Fibroblast of peridontal ligament (primary cell): Measurements from ENCODE around the gene NDUFAF4.
"Not testable (repeated sequence)": the region's sequence is repeated elsewhere in the genome, so short reads cannot be mapped to it uniquely, and the experiment has no call there.

Experiments used
- DNase-seq: peaks from one replicate; pipeline ENCODE4 v3.0.0-alpha.2; 2010; ENCODE audit errors: extremely low read depth

NDUFAF4 gene

DNA sequence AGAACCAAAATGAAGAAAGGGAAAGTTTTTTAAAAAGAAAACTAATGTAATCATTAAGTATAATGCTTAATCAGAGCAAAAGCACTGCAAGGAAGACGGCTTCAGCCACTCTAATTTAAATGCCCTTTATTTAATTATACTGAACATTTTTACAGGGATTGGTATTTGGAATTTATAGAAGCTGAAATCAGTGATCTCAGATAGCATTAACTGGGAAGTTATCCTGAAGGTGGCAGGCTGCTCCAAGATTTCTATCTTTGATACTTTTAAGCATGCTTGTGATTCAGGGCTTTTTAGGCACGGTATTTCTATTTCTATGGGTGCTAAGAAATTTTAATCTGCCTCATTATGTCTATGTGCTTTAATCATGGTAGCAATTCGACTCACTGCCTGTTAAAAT lies 1.3 kb upstream of the NDUFAF4 start:
- peak; percentile 76 for DNase-seq

- DNase-seq: peak; percentile 56
Measured at GRCh38 chr6:96898241-96898851, 655 bp upstream of the NDUFAF4 start.

DNA sequence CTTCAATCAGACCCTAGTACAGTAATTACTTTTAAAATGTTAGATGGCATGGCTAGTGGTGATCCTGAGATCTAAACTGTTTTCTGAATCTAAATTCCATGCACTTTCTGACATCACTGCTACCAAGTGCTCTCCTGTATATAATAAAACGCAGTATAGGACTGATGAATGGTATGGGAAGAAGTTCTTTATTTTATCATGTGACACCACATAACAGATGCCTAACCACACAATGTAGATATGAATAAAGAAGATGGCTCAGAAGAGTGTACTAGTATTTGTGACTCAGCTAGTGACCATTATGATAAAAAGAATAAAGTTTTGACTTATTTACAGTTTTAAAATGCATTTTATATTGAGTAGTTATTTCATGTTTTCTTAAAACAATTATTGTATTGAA lies 8.5 kb downstream of the NDUFAF4 start:
- DNase-seq: no peak

DNA sequence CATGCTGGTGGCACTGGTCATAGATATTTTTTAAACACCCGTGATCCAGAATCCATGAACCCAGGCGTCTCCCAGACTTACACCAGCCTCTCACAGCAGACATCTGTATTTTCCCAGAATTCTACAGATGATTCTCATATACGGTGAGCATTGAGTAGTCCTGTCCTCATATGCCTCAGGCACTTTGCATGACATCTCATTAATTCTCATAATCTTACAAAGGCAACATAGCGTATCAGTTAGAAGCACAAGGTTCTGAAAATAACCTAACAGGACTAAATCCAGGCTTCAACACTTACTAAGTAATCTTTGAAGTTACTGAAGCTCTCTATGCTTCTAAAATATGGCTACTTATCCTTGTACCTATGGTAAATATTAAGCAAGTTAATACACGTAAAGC lies 8.9 kb downstream of the NDUFAF4 start:
- DNase-seq: no peak

GRCh38 chr6:96886519-96886918 lies 11.2 kb downstream of the NDUFAF4 start:
- DNase-seq: no peak

- DNase-seq: not testable (repeated sequence)
Measured at GRCh38 chr6:96885187-96885631, 12.5 kb downstream of the NDUFAF4 start.

DNA sequence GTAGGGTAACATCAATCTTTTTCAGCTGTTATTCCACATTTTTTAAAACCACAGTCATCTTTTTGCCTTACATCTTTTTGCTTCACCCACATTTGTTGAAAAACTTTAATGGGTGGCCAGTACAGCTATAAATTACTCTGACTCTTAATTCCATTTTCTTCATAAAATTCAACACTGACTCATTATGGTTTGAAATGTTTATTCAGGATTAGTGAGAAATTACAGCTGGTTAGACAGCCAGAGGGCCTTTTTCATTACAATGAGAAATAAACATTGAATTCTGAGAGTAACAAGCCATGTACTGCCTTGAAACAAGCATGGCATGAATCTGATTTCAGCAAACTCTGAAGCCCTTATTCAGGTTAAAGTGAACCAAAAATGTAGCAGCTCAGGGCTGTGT lies 19.5 kb downstream of the NDUFAF4 start:
- no peak for DNase-seq

DNA sequence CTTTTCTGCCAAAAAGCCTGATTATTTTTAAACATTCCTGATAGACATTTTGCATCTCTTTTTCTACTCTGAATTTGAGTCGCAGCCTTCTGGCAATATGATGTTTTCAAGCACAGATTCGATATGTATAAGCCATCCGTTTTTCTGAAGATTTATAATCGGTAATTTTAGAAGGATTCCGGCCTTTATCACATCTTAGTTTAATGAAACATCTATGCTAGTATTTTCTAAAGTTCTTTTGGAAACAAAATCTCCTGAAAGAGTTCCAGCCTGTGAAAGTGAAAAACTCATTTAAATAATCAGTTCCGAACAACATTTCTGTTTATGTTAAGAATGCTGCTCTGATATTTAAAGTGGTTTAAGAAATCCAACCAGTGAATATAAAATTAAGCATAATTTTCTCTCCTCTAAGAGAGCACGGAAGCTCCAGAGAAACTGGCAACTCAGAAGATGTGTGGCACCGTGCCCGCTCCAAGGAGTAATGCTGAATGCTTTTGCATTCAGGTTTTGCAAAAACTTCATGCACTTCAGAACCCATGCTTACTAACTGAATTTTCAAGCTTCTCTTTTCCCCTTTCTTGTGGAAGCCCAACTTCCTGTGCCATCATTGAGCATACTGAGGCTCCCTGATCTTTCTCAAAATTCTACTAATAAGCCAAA lies 20.7 kb downstream of the NDUFAF4 start:
- DNase-seq: no peak

GRCh38 chr6:96872976-96873375 lies 24.7 kb downstream of the NDUFAF4 start:
- no peak for DNase-seq

GRCh38 chr6:96865055-96865405 lies 32.7 kb downstream of the NDUFAF4 start:
- DNase-seq: no peak

DNA sequence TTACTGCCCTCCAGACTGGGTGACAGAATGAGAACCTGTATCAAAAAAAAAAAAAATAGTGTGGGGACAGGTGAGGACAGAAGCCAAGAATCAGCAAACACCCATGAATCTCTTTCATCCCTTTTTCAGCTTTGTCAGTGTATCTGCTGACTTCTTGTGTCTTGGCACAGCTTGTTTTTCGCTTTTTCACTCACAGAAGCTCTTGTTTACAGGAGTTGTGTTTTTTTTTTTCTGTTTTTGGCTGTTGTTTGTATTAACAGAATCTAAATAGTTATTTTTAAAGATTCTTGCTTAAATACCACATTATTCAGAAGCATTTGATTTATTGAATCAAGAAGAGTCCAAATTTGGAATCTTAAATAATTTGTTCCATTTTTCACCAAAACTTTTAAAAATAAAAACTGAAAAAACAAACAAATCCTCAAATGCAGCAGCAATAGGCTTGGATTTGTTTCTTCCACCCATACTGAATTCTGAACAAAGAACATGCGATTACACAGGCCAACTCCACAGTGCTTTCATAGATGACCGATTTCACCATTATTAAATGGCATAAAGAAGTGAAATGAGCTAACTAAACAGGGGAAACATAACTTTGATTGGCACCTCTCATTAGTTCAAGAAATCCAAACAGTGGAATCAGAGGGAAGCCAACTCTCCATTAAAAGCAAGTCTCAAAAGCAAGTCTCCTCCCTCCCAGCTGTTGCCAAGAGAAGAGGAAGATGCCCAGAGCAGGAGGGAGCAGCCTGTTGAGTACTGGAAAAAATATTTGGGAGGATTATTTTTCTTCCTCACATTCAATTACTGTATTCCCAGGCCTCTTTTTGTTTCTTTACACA lies 33.3 kb downstream of the NDUFAF4 start:
- DNase-seq: no peak

GRCh38 chr6:96862560-96862959 lies 35.1 kb downstream of the NDUFAF4 start:
- DNase-seq: no peak

- no peak for DNase-seq
Measured at GRCh38 chr6:96861588-96861987, 36.1 kb downstream of the NDUFAF4 start.

DNA sequence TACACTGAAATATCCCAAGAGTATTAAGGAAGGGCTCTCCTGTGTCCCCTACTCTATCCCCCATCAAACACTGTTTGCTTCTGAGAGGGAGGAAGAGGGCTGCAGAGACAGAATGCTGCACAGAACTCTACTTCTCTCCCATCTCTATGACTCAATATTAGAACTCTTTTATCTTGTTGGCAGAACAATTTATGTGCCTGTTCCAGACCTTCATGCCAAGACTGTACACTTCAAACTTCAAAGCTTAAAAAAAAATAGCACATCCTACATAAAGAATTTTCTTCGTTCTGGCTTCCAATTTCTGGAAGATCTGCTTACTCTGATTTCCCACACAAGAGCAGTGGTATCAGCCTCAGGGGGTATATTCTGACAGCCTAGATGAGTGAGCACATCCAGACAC lies 40.8 kb downstream of the NDUFAF4 start:
- no peak for DNase-seq

GRCh38 chr6:96853083-96853482 lies 44.6 kb downstream of the NDUFAF4 start:
- peak; percentile 31 for DNase-seq

GRCh38 chr6:96852605-96853004 lies 45.1 kb downstream of the NDUFAF4 start:
- no peak for DNase-seq

DNA sequence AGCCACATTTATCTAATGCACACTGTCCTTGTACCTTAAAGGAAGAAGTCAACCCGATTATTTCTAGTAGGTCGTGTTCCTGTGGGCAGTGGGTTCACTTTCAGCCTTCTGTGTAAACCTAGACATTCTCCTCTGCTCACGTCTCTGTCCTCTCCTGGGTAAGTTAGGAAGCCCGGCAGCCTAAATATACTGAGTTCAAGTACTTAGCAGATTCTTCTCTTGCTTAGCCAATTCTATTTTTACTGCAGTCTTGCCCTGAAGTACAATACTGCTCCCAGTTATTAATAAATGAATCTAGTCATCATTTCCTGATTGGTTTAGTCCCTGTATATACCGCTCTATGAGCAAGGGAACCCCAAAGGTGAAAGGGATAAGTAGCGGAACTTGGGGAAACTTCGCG lies 45.8 kb downstream of the NDUFAF4 start:
- no peak for DNase-seq

DNA sequence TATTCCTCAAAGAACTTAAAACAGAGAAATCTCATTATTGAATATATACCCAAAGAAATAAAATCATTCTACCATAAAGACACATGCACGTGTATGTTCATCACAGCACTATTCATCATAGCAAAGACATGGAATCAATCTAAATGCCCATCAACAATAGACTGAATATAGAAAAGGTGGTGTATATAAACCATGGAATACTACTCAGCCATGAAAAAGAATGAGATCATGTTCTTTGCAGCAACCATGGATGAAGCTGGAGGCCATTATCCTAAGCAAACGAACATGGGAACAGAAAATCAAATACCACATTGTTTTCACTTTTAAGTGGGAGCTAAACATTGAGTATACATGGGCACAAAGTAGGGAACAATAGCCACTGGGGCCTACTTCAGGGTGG lies 48.1 kb downstream of the NDUFAF4 start:
- no peak for DNase-seq

DNA sequence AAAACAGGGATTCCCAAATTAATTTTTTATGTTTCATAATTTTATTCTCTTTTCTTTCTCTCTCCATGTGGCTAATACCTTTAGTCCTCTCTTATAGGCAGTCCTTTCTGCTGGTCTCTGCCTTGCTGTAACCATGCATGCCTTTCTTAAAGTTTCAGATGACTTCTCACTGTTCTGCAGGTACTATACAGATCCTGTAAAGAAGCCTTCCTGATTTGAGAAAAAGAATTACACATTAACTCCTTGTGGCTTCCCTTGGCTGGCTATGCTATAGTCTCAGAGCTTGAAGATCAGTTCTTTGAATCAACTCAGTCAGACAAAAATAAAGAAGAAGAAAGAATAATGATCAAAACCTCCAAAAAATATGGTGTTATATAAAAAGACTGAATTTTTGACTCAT lies 53.2 kb downstream of the NDUFAF4 start:
- DNase-seq: no peak

GRCh38 chr6:96841345-96841744 lies 56.3 kb downstream of the NDUFAF4 start:
- DNase-seq: no peak
